ENCODE measurements around the gene FAM200A. TPM values are rescaled to one million over a fixed set of nuclear protein-coding genes. Genes with fewer than 3 reads are reported as not detected.

Gene FAM200A
- total and polyA plus RNA-seq, 4 donors, result 2.3 to 5.9 (median 3.1) TPM

DNA sequence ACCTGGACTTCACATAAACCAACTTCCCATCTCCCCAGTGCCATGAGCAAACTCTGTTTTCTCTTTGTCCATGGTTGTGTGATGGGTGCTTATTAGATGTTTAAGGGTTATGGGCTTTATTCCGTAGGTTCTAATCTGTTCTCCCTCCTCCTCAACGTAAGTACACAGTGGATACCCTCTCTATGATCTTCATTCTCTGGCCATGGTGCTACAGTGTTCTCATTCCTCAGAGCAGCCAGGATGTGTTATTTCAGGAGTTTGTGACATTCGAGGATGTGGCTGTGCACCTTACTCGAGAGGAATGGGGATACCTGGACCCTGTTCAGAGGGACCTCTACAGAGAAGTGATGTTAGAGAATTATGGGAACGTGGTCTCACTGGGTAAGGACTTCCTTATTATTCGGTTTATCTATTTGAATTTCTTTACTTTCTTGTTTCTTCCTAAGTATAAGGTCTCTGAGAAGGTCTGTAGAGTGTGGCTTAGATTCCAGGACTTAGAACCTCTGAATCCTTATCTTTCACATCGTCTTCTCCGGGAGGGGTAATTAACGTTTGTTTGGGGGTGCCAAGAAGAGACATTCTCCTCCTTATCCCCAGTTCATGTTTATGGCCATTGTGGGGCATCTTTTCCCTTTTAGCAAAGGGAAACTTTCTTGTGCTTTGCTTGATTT lies 10.3 kb upstream of the FAM200A start:
- no peak for ATAC-seq (ENCODE audit: low FRiP score)
- intact Hi-C loops (cut with DNase I), result no loop called here
- H3K4me1 ChIP-seq (ENCODE audit: control insufficient read depth in 1 of 2, insufficient read depth in 2 of 2, low read length in 2 of 2), result peaks cover 0 to 3% of the 10 kb centered on the region in 2 donors
- 83 to 85% methylated on average over 9 of the region's 9 CpGs for WGBS, 2 donors
- H3K36me3 ChIP-seq (ENCODE audit: control insufficient read depth in 1 of 2, insufficient read depth in 2 of 2, low read length in 1 of 2), result peaks cover 3 to 12% of the 10 kb centered on the region in 2 donors
- H3K27ac ChIP-seq (ENCODE audit: low read depth in 1 of 2, low read length in 2 of 2), result no peak overlapping the region
- H3K9me3 ChIP-seq (ENCODE audit: control insufficient read depth, low read length), result no peaks in the 10 kb centered on the region
- no peak overlapping the region for H3K4me3 ChIP-seq (ENCODE audit: low read length in 2 of 2)
- no peaks in the 10 kb centered on the region for H3K27me3 ChIP-seq (ENCODE audit: control insufficient read depth in 1 of 2, insufficient read depth in 2 of 2, low read length in 1 of 2)
- DNase-seq, result no peak

DNA sequence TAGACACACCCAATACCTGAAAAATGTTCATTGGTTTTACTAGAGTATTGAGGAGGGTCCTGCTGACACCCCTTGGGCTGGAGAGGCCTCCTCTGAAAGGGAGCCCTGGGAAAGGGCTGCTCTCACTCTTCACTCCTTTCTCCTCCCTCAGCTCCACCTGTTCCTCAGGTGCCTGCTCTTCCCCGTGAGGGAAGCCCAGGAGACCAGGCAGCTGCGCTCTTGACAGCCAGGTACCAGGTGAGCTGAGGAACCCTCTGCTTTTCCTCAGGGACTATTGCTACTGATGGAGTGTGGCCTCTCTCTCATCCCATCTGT lies 9.8 kb upstream of the FAM200A start:
- no peaks in the 10 kb centered on the region for H3K9me3 ChIP-seq (ENCODE audit: control insufficient read depth, low read length)
- H3K27ac ChIP-seq (ENCODE audit: low read depth in 1 of 2, low read length in 2 of 2), result no peak overlapping the region
- no peaks in the 10 kb centered on the region for H3K27me3 ChIP-seq (ENCODE audit: control insufficient read depth in 1 of 2, insufficient read depth in 2 of 2, low read length in 1 of 2)
- intact Hi-C loops (cut with DNase I), result no loop called here
- DNase-seq, result no peak
- 88 to 97% methylated on average over 2 of the region's 2 CpGs for WGBS, 2 donors
- no peak for ATAC-seq (ENCODE audit: low FRiP score)
- peaks cover 3 to 12% of the 10 kb centered on the region in 2 donors for H3K36me3 ChIP-seq (ENCODE audit: control insufficient read depth in 1 of 2, insufficient read depth in 2 of 2, low read length in 1 of 2)
- peaks cover 0 to 3% of the 10 kb centered on the region in 2 donors for H3K4me1 ChIP-seq (ENCODE audit: control insufficient read depth in 1 of 2, insufficient read depth in 2 of 2, low read length in 2 of 2)
- no peak overlapping the region for H3K4me3 ChIP-seq (ENCODE audit: low read length in 2 of 2)

DNA sequence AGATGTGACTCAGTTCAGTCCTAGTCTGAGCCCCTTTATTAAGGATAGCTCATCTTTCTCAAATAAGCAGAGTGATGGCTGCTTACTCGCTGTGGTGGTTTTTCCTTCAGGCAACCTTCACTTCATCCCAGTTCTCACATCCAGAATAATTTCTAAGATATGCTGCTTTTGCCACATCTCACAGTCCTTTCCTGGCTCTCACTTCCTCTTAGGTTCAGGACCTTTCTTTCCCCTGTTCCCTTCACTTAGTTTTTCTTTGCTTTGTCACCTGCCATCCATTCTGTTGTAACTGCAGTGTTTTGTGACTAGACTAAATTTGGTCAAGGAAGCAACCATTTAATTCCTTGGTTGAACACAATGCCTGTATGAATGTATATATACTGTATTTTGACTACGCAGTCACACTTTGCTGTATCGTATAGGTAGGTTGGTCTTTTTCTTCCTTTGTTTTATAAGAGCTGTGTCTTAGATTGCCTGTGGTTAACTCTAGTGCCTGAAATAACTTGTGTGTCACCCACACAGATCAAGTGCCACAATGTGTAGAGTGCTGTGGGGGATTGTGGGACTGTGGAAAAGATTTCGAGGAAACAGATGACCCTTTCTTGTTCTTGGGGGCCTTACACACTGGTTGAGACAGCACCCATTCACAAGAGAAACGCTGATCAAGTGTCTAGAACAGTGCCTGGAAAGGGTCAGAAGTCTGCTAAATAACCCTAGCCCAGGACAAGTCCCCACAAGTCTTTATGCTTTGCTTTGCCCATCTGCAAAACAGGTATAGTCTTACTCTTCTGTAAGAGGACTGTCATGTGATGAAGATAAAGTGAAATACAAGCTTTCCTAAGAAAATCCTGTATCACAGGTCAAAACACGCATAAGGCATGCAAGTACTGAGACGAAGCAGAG lies 9.2 kb upstream of the FAM200A start:
- Histone ChIP-seq H3K4me3 (ENCODE audit: low read length in 2 of 2) (no peak overlapping the region), H3K27me3 (ENCODE audit: control insufficient read depth in 1 of 2, insufficient read depth in 2 of 2, low read length in 1 of 2) (no peaks in the 10 kb centered on the region), H3K27ac (ENCODE audit: low read depth in 1 of 2, low read length in 2 of 2) (no peak overlapping the region), H3K4me1 (ENCODE audit: control insufficient read depth in 1 of 2, insufficient read depth in 2 of 2, low read length in 2 of 2) (peaks cover 0 to 3% of the 10 kb centered on the region in 2 donors), H3K36me3 (ENCODE audit: control insufficient read depth in 1 of 2, insufficient read depth in 2 of 2, low read length in 1 of 2) (peaks cover 3 to 12% of the 10 kb centered on the region in 2 donors), H3K9me3 (ENCODE audit: control insufficient read depth, low read length) (no peaks in the 10 kb centered on the region)
- DNase-seq, result no peak
- ATAC-seq (ENCODE audit: low FRiP score), result no peak
- 86 to 88% methylated on average over 7 of the region's 7 CpGs for WGBS, 2 donors
- intact Hi-C loops (cut with DNase I), result no loop called here

DNA sequence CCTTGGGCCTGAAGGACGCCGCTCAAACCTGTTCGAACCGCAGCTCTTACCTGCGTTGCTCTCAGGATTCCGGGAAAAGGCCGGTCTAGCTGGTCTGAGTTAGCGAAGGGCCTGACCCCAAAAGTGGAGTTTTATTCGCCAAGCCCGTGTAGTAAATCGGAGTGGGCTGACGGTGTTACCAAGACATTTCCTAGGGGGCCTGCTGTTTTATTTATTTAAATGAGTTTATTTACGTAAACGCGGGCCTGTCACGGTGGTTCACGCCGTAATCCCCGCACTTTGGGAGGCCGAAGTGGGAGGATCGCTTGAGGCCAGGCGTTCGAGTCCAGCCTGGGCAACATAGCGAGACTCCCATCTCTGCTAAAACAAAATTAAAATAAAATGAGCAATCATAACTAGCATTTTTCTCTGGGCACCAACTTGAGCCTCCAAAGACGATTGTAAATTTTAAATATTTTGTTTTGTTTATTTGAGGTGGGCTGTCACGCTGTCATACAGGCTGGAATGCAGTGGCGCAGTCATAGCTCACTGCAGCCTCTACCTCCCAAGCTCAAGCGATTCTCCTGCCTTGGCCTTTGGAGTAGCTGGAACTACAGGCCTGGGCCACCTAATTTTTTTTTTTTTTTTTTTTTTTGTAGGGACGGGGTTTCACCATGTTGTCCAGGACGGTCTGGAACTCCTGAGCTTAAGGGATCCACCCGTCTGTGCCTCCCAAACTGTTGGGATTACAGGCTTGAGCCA lies 7.4 kb upstream of the FAM200A start:
- Histone ChIP-seq H3K9me3 (ENCODE audit: control insufficient read depth, low read length) (no peaks in the 10 kb centered on the region), H3K36me3 (ENCODE audit: control insufficient read depth in 1 of 2, insufficient read depth in 2 of 2, low read length in 1 of 2) (peaks cover 3 to 10% of the 10 kb centered on the region in 2 donors), H3K4me3 (ENCODE audit: low read length in 2 of 2) (peak overlapping the region; percentile 52 to 89), H3K27ac (ENCODE audit: low read depth in 1 of 2, low read length in 2 of 2) (peak overlapping the region; percentile 34 to 65), H3K27me3 (ENCODE audit: control insufficient read depth in 1 of 2, insufficient read depth in 2 of 2, low read length in 1 of 2) (no peaks in the 10 kb centered on the region), H3K4me1 (ENCODE audit: control insufficient read depth in 1 of 2, insufficient read depth in 2 of 2, low read length in 2 of 2) (peaks cover 0 to 3% of the 10 kb centered on the region in 2 donors)
- ATAC-seq (ENCODE audit: low FRiP score) (no peak), DNase-seq (no peak)
- 25 to 26% methylated on average over 31 of the region's 31 CpGs for WGBS, 2 donors
- intact Hi-C loops (cut with DNase I), result no loop called here

DNA sequence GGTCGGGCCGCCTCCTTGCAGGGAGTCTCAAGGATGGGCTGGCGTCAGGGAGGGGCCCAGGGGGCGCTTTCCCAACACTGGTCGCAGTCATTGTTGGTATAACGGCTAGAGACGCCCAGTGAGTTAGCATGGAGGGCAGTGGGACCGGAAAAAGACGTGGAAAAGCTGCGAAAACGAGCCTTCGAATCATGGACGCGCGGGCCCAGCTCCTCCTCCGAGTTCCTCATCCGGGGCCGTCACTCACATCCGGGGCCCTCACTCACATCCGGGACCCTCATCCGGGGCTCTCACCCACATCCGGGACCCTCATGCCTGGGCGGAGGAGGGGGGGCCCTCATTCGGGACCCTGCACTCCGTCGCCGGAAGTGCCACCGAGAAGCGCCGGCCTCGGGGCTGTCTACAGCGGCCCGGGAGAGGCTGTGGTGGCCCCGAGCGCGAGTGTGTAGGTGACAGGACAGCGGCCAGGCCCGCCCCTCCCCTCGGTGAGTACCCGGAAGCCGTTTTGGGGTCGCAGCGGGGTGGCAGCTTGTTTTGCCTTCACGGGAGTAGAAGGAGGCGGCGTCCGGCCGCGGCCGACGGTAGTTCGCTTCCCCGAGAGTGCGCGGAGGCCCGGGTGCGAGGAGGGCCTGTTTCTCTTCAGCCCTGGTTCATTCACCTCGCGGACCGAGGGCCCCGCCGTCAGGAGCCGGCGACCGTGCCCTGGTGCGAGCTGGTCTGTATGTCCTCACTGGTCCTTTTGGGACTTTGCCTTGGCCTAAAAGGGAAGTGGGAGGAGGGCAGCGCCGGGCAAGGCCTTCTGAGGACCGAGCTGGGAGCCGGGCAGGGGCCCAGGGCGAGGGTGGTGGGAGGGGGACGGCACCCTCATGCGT lies 6.6 kb upstream of the FAM200A start, which contains the start of gene ZNF655:
Gene ZNF655, plus strand, starts transcription at position 337 of the 869 bp plus-strand sequence. CDS start 1,918 bp downstream, outside the sequence.
- Histone ChIP-seq H3K4me3 (ENCODE audit: low read length in 2 of 2) (peak within 1 kb of the TSS; percentile 52 to 89), H3K9me3 (ENCODE audit: control insufficient read depth, low read length) (no peaks in the 10 kb centered on the region), H3K36me3 (ENCODE audit: control insufficient read depth in 1 of 2, insufficient read depth in 2 of 2, low read length in 1 of 2) (peaks cover 3 to 8% of the 10 kb centered on the region in 2 donors), H3K27ac (ENCODE audit: low read depth in 1 of 2, low read length in 2 of 2) (peak within 1 kb of the TSS; percentile 34 to 65), H3K27me3 (ENCODE audit: control insufficient read depth in 1 of 2, insufficient read depth in 2 of 2, low read length in 1 of 2) (no peaks in the 10 kb centered on the region), H3K4me1 (ENCODE audit: control insufficient read depth in 1 of 2, insufficient read depth in 2 of 2, low read length in 2 of 2) (peaks cover 0 to 3% of the 10 kb centered on the region in 2 donors)
- intact Hi-C loops (cut with DNase I), result no loop called here
- ATAC-seq (ENCODE audit: low FRiP score) (peak; percentile 96), DNase-seq (peak; percentile 95 to 98)
- 0% methylated on average over 72 to 73 of the region's 73 CpGs for WGBS, 2 donors

DNA sequence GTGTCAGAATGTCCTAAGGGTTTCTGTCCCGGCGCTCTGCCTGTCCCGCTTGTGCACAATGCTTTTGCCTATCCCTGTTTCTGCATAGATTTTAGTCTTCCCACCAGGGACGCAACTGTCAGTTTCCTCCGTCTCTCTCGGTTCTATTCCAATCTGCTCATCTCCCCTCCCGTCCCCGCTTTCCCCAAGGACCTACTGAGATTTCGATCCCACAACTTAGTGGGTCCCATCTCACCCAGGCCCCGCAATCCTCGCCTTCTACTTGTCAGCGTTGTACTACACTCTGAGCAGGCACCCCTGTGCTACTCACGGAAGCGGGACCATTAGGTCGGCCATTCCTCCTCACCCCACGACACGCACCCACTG lies 6.0 kb upstream of the FAM200A start:
- no peaks in the 10 kb centered on the region for H3K27me3 ChIP-seq (ENCODE audit: control insufficient read depth in 1 of 2, insufficient read depth in 2 of 2, low read length in 1 of 2)
- no peak for DNase-seq
- ATAC-seq (ENCODE audit: low FRiP score), result no peak
- intact Hi-C loops (cut with DNase I), result no loop called here
- WGBS, 2 donors, result 0 to 1% methylated on average over 17 of the region's 17 CpGs
- H3K4me1 ChIP-seq (ENCODE audit: control insufficient read depth in 1 of 2, insufficient read depth in 2 of 2, low read length in 2 of 2), result peaks cover 0 to 3% of the 10 kb centered on the region in 2 donors
- H3K27ac ChIP-seq (ENCODE audit: low read depth in 1 of 2, low read length in 2 of 2), result peak overlapping the region; percentile 34 to 60
- peaks cover 3 to 8% of the 10 kb centered on the region in 2 donors for H3K36me3 ChIP-seq (ENCODE audit: control insufficient read depth in 1 of 2, insufficient read depth in 2 of 2, low read length in 1 of 2)
- no peaks in the 10 kb centered on the region for H3K9me3 ChIP-seq (ENCODE audit: control insufficient read depth, low read length)
- peak overlapping the region; percentile 22 to 89 for H3K4me3 ChIP-seq (ENCODE audit: low read length in 2 of 2)

DNA sequence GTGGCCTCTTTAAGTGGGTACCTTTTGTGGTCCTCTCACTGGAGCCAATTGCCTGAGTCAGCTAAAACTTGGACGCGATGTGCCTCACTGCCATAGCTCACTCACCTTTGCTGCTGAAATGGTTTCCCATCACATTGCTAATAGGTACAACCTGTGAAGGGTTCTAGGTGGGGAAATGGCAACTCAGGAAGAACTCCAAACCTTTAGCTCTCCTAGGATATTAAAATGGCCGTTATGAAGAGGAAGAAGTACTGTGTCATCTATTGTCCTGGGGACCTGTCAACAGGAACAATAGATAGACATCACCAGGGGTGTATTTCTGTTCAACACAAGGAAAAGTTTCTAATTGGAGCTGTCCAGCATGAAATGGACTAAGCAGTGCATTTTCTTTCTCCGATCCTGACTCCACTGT lies 5.3 kb upstream of the FAM200A start:
- Histone ChIP-seq H3K27ac (ENCODE audit: low read depth in 1 of 2, low read length in 2 of 2) (no peak overlapping the region), H3K36me3 (ENCODE audit: control insufficient read depth in 1 of 2, insufficient read depth in 2 of 2, low read length in 1 of 2) (peaks cover 3 to 8% of the 10 kb centered on the region in 2 donors), H3K27me3 (ENCODE audit: control insufficient read depth in 1 of 2, insufficient read depth in 2 of 2, low read length in 1 of 2) (no peaks in the 10 kb centered on the region), H3K9me3 (ENCODE audit: control insufficient read depth, low read length) (no peaks in the 10 kb centered on the region), H3K4me3 (ENCODE audit: low read length in 2 of 2) (peak overlapping the region in 1 of 2 donors; percentile 89), H3K4me1 (ENCODE audit: control insufficient read depth in 1 of 2, insufficient read depth in 2 of 2, low read length in 2 of 2) (peaks cover 0 to 3% of the 10 kb centered on the region in 2 donors)
- intact Hi-C loops (cut with DNase I), result no loop called here
- no peak for DNase-seq
- no peak for ATAC-seq (ENCODE audit: low FRiP score)
- 79 to 83% methylated on average over 4 of the region's 4 CpGs for WGBS, 2 donors

DNA sequence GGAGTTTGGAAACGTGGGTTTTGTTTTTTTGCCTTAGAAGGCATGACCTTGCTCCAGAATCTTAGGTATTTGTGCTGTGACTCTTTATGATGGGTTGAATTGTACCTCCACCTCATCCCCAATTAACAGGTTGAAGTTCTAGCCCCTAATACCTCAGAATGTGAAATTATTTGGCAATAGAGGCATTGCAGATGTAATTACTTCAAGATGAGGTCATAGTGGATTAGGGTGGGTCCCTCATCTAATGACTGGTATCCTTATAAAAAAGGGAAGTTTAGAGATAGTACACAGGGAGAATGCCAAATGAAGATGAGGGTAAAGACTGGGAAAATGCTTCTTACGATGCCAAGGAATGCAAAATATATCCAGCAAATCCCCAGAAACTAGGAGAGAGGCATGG lies 3.0 kb upstream of the FAM200A start:
- no peak for ATAC-seq (ENCODE audit: low FRiP score)
- Histone ChIP-seq H3K27ac (ENCODE audit: low read depth in 1 of 2, low read length in 2 of 2) (no peak overlapping the region), H3K4me3 (ENCODE audit: low read length in 2 of 2) (no peak overlapping the region), H3K9me3 (ENCODE audit: control insufficient read depth, low read length) (no peaks in the 10 kb centered on the region), H3K27me3 (ENCODE audit: control insufficient read depth in 1 of 2, insufficient read depth in 2 of 2, low read length in 1 of 2) (no peaks in the 10 kb centered on the region), H3K36me3 (ENCODE audit: control insufficient read depth in 1 of 2, insufficient read depth in 2 of 2, low read length in 1 of 2) (no peaks in the 10 kb centered on the region), H3K4me1 (ENCODE audit: control insufficient read depth in 1 of 2, insufficient read depth in 2 of 2, low read length in 2 of 2) (peaks cover 0 to 3% of the 10 kb centered on the region in 2 donors)
- no peak for DNase-seq
- intact Hi-C loops (cut with DNase I), result loop anchor here (5.0 kb wide), 1 partner anchor 53 kb away; the partner anchor contains the start of genes ZKSCAN5 (in 2 of the 2) and ZNF394 (in 2 of the 2)
- 70 to 73% methylated on average over 2 of the region's 2 CpGs for WGBS, 2 donors

Measured in aorta (tissue), 5 donors.